ENCODE measurements around the gene LINGO3.

DNA sequence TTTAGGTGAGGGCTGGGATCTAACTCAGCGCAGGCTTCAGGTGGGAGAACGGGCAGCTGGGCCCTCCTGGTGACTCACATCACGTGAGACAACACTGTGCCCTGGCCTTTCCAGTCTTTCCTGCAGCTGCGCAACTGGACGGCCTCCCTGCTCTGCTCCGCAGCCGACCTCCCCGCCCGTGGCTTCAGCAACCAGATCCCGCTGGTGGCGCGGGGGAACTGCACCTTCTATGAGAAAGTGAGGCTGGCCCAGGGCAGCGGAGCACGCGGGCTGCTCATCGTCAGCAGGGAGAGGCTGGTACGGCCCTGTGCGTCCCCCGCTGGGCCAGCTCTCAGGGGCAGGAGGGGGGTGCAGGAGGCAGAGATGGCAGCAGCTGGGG is 29.4 kb upstream of the LINGO3 start:
- no peak for TF ChIP-seq CTCF (IDR thresholded peaks at IDR 0.05 in 8 of 11, conservative IDR thresholded peaks at IDR 0.05 in 3 of 11)
- no peak for TF ChIP-seq POLR2A (IDR thresholded peaks at IDR 0.05)

All from spleen (tissue), 7 donors.